HL-60 (cell line): ENCODE data around the gene ZNF865.

Experiments
- DNase-seq, 2 experiments: peaks; one replicate each; pipeline ENCODE4 v3.0.0-alpha.2; 2010 to 2020; ENCODE audit warnings: low read depth in 1 of 2, low spot score in 1 of 2
- H3K27ac ChIP-seq: fragments of 250-450 bp; sonication (Bioruptor Pico); replicated peaks from 2 replicates; pipeline ENCODE4 v1.5.1; 2020; ENCODE audit warnings: mild to moderate bottlenecking, moderate library complexity
- H3K27me3 ChIP-seq: fragments of 250-450 bp; sonication (Bioruptor Pico); 2 replicates; pipeline ENCODE4 v1.5.1; 2021; ENCODE audit warnings: mild to moderate bottlenecking, moderate library complexity; ENCODE audit not compliant: insufficient read depth, poor library complexity, severe bottlenecking
- H3K4me3 ChIP-seq: replicated peaks from 2 replicates; pipeline ENCODE4 v1.5.1; 2011; ENCODE audit warnings: mild to moderate bottlenecking, control low read depth, low read length; ENCODE audit not compliant: insufficient read depth
- CTCF ChIP-seq: IDR thresholded peaks from one replicate; pipeline ENCODE4 v1.5.1; 2011; ENCODE audit warnings: low read length, control low read depth, inconsistent platforms; ENCODE audit not compliant: insufficient read depth
- GABPA ChIP-seq: IDR thresholded peaks from 2 replicates; pipeline ENCODE4 v1.6.1; 2012; ENCODE audit warnings: low read depth
- POLR2AphosphoS5 ChIP-seq: IDR thresholded peaks from 2 replicates; pipeline ENCODE4 v1.6.1; 2012; ENCODE audit warnings: low read depth
- SPI1 ChIP-seq: IDR thresholded peaks from 2 replicates; pipeline ENCODE4 v1.6.1; 2012; ENCODE audit warnings: low read depth, mild to moderate bottlenecking, borderline replicate concordance
- TF ChIP-seq, protein P1 (sequence below): IDR thresholded peaks from 2 replicates; pipeline ENCODE4 v1.6.1; 2012; ENCODE audit warnings: low read depth; ENCODE audit not compliant: insufficient replicate concordance

The ZNF865 gene

DNA sequence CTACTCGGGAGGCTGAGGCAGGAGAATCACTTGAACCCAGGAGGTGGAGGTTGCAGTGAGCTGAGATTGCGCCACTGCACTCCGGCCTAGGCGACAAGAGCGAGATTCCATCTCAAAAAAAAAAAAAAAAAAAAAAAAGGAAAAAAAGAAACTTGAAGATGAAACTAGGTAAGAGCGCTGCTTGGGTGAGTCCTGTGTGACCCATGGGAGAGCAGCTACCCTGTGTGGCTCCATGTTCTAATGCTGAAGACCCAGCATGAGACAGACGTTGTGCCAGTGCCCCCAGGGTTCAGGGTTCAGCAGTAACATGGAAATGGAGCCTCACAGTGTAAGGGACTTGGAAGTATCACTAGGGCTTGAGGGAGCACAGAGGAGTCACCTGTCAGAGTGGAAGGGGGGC lies 13.0 kb downstream of the ZNF865 start:
- no peak for DNase-seq
- peak overlapping the region; percentile 72 for H3K27ac ChIP-seq
- no peaks in the 10 kb centered on the region for H3K27me3 ChIP-seq
- no peak; the same call in 1 of the 2 replicates for TF ChIP-seq POLR2AphosphoS5
- TF ChIP-seq CTCF, result no peak
- no peak for TF ChIP-seq GABPA
- TF ChIP-seq SPI1, result no peak
- TF ChIP-seq, protein P1, sequence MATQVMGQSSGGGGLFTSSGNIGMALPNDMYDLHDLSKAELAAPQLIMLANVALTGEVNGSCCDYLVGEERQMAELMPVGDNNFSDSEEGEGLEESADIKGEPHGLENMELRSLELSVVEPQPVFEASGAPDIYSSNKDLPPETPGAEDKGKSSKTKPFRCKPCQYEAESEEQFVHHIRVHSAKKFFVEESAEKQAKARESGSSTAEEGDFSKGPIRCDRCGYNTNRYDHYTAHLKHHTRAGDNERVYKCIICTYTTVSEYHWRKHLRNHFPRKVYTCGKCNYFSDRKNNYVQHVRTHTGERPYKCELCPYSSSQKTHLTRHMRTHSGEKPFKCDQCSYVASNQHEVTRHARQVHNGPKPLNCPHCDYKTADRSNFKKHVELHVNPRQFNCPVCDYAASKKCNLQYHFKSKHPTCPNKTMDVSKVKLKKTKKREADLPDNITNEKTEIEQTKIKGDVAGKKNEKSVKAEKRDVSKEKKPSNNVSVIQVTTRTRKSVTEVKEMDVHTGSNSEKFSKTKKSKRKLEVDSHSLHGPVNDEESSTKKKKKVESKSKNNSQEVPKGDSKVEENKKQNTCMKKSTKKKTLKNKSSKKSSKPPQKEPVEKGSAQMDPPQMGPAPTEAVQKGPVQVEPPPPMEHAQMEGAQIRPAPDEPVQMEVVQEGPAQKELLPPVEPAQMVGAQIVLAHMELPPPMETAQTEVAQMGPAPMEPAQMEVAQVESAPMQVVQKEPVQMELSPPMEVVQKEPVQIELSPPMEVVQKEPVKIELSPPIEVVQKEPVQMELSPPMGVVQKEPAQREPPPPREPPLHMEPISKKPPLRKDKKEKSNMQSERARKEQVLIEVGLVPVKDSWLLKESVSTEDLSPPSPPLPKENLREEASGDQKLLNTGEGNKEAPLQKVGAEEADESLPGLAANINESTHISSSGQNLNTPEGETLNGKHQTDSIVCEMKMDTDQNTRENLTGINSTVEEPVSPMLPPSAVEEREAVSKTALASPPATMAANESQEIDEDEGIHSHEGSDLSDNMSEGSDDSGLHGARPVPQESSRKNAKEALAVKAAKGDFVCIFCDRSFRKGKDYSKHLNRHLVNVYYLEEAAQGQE, result no peak
- no peak overlapping the region for H3K4me3 ChIP-seq

DNA sequence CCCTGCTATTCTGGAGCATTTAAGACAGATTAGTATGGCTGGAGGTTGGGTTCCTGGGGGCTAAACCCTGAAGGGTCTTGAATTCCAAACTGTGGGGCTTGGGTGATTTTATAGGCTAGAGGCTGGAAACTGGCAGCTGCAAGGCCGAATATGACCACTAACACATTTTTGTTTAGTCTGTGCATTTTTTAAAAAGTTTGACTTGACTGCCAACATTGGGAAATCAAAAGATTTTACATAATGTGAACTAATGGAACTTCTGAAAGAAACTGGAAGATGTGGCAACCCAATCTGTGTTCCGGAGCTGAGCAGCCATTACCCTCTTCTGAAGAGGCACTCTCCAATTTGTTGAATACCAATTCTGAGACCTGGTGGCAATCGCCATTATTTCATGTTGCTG lies 13.8 kb downstream of the ZNF865 start:
- DNase-seq, result peak in 1 of 2 experiments; percentile 38
- peak overlapping the region; percentile 72 for H3K27ac ChIP-seq
- no peaks in the 10 kb centered on the region for H3K27me3 ChIP-seq
- no peak overlapping the region for H3K4me3 ChIP-seq
- TF ChIP-seq POLR2AphosphoS5, result no peak; the same call in 1 of the 2 replicates
- TF ChIP-seq, protein P1, result no peak
- no peak for TF ChIP-seq SPI1
- no peak for TF ChIP-seq CTCF
- TF ChIP-seq GABPA, result no peak

DNA sequence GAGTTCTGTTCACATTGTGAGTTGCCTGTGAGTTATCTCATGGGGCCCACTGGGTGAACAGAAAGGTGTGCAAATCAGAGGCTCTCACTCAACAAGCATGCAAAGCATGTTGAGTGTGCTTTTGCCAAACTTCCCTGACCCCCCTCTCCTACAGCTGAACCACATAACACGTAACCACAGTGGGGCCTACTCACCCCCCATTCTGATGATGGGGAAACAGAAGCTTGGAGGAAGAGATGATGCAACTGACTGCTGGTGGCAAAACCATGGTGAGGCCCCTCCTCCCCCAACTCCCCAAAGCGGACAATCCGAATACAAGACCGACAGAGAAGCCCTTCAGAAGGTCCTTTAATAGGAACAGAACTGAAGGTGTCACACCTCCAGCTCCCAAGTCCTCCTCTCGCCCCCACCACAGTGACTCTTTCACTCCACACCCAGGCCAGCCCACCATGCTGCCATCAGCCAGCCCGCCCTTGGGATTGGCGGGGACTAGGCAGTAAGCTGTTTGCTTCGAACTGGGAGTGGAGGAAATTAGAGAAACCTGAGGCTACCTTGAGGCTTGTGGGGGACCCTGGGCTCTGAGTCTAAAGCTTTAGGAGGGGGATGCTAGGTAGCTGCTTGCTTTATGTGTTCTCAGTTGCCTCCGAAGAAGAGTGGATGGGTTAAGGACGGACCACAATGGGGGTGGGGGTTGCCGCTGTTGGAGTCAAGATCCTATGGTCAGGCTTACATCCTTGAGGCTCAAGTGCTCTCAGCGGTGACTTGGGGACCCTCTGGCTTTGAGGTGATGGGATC lies 15.2 kb downstream of the ZNF865 start:
- H3K4me3 ChIP-seq, result no peak overlapping the region
- peak overlapping the region; percentile 72 for H3K27ac ChIP-seq
- H3K27me3 ChIP-seq, result no peaks in the 10 kb centered on the region
- DNase-seq, result peak; percentile 95 to 96
- TF ChIP-seq SPI1 (no peak), POLR2AphosphoS5 (peak; percentile 91), GABPA (no peak), CTCF (no peak)
- TF ChIP-seq, protein P1, result no peak
